Measurements from ENCODE around the gene GDPD3. TPM values are rescaled to one million over a fixed set of nuclear protein-coding genes. Genes with fewer than 3 reads are reported as not detected.
A peak's percentile ranks its signal among the peaks of the same experiment; 100 is the strongest.

The GDPD3 gene
- total and polyA plus RNA-seq, 10 of the 15 experiments (the other 5 are each of a cell fraction or from before 2014, with no cell fraction given): 0.29 to 3.3 (median 0.97) TPM

DNA sequence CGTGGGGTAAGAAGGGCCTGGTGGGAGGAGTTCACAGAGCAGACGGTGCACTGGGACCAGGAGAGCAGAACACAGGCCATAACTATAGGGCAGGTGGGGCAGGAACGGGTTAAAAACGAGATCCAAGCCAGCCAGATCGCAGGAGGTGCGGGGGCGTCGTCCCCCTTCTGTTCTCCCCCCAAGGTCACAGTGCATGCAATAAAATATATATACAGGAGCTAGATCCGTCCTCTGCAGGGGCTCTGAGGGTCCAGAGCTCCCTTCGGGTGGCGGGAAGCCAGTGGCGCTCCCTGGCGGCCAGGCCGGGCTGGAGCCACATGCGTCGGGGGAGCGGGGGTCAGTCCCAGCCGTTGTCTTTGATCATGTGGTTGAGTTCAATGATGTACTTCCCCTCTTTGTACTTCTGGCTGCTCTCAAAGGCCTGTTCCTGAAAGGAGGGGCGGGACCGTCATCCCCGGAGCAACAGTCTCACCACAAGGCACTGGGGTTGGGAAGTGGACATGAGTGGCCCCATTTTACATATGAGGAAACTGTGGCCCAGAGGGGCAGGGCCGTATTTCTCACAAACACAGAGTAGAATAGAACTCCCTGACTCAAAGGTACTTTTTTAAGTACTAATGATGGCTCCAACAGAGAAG, 20.8 kb downstream of the GDPD3 start (continued):
- TF ChIP-seq, protein P1, sequence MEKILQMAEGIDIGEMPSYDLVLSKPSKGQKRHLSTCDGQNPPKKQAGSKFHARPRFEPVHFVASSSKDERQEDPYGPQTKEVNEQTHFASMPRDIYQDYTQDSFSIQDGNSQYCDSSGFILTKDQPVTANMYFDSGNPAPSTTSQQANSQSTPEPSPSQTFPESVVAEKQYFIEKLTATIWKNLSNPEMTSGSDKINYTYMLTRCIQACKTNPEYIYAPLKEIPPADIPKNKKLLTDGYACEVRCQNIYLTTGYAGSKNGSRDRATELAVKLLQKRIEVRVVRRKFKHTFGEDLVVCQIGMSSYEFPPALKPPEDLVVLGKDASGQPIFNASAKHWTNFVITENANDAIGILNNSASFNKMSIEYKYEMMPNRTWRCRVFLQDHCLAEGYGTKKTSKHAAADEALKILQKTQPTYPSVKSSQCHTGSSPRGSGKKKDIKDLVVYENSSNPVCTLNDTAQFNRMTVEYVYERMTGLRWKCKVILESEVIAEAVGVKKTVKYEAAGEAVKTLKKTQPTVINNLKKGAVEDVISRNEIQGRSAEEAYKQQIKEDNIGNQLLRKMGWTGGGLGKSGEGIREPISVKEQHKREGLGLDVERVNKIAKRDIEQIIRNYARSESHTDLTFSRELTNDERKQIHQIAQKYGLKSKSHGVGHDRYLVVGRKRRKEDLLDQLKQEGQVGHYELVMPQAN (conservative IDR thresholded peaks at IDR 0.05): 0 out of 2 replicates have a peak, but pooled peaks have one; percentile 49
- TF ChIP-seq IKZF2 (IDR thresholded peaks at IDR 0.05): peak; percentile 93 to 95
- TF ChIP-seq ZZZ3 (IDR thresholded peaks at IDR 0.05; ENCODE audit: control insufficient read depth, insufficient read length, low read depth): no peak
- no peak for TF ChIP-seq FOS (IDR thresholded peaks at IDR 0.05; ENCODE audit: borderline replicate concordance, extremely low read depth, insufficient read length)
- peak; percentile 75 for TF ChIP-seq SPI1 (IDR thresholded peaks at IDR 0.05; ENCODE audit: borderline replicate concordance, insufficient read depth, low read depth, low read length)
- no peak for TF ChIP-seq SUZ12 (IDR thresholded peaks at IDR 0.05; ENCODE audit: unreplicated experiment)
- TF ChIP-seq SMAD5 (IDR thresholded peaks at IDR 0.05; ENCODE audit: low read depth): no peak
- TF ChIP-seq, protein P2, sequence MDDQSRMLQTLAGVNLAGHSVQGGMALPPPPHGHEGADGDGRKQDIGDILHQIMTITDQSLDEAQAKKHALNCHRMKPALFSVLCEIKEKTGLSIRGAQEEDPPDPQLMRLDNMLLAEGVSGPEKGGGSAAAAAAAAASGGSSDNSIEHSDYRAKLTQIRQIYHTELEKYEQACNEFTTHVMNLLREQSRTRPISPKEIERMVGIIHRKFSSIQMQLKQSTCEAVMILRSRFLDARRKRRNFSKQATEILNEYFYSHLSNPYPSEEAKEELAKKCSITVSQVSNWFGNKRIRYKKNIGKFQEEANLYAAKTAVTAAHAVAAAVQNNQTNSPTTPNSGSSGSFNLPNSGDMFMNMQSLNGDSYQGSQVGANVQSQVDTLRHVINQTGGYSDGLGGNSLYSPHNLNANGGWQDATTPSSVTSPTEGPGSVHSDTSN (IDR thresholded peaks at IDR 0.05; ENCODE audit: insufficient replicate concordance, low read depth, low read length): no peak
- no peak for TF ChIP-seq CBX3 (IDR thresholded peaks at IDR 0.05; ENCODE audit: borderline replicate concordance, low read depth)
- 0 out of 2 replicates have a peak, but pooled peaks have one; percentile 27 for TF ChIP-seq STAT1 (conservative IDR thresholded peaks at IDR 0.05)
- TF ChIP-seq, protein P3, sequence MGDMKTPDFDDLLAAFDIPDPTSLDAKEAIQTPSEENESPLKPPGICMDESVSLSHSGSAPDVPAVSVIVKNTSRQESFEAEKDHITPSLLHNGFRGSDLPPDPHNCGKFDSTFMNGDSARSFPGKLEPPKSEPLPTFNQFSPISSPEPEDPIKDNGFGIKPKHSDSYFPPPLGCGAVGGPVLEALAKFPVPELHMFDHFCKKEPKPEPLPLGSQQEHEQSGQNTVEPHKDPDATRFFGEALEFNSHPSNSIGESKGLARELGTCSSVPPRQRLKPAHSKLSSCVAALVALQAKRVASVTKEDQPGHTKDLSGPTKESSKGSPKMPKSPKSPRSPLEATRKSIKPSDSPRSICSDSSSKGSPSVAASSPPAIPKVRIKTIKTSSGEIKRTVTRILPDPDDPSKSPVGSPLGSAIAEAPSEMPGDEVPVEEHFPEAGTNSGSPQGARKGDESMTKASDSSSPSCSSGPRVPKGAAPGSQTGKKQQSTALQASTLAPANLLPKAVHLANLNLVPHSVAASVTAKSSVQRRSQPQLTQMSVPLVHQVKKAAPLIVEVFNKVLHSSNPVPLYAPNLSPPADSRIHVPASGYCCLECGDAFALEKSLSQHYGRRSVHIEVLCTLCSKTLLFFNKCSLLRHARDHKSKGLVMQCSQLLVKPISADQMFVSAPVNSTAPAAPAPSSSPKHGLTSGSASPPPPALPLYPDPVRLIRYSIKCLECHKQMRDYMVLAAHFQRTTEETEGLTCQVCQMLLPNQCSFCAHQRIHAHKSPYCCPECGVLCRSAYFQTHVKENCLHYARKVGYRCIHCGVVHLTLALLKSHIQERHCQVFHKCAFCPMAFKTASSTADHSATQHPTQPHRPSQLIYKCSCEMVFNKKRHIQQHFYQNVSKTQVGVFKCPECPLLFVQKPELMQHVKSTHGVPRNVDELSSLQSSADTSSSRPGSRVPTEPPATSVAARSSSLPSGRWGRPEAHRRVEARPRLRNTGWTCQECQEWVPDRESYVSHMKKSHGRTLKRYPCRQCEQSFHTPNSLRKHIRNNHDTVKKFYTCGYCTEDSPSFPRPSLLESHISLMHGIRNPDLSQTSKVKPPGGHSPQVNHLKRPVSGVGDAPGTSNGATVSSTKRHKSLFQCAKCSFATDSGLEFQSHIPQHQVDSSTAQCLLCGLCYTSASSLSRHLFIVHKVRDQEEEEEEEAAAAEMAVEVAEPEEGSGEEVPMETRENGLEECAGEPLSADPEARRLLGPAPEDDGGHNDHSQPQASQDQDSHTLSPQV (IDR thresholded peaks at IDR 0.05): peak; percentile 97
- peak; percentile 22 for TF ChIP-seq SMAD1 (IDR thresholded peaks at IDR 0.05; ENCODE audit: low read depth, partially characterized antibody)
- TF ChIP-seq PML (IDR thresholded peaks at IDR 0.05; ENCODE audit: low read length): no peak
- TF ChIP-seq, protein P4, sequence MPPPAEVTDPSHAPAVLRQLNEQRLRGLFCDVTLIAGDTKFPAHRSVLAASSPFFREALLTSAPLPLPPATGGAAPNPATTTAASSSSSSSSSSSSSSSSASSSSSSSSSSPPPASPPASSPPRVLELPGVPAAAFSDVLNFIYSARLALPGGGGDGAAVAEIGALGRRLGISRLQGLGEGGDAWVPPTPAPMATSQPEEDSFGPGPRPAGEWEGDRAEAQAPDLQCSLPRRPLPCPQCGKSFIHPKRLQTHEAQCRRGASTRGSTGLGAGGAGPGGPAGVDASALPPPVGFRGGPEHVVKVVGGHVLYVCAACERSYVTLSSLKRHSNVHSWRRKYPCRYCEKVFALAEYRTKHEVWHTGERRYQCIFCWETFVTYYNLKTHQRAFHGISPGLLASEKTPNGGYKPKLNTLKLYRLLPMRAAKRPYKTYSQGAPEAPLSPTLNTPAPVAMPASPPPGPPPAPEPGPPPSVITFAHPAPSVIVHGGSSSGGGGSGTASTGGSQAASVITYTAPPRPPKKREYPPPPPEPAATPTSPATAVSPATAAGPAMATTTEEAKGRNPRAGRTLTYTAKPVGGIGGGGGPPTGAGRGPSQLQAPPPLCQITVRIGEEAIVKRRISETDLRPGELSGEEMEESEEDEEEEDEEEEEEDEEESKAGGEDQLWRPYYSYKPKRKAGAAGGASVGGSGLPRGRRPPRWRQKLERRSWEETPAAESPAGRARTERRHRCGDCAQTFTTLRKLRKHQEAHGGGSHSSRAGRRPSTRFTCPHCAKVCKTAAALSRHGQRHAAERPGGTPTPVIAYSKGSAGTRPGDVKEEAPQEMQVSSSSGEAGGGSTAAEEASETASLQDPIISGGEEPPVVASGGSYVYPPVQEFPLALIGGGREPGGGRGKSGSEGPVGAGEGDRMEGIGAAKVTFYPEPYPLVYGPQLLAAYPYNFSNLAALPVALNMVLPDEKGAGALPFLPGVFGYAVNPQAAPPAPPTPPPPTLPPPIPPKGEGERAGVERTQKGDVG (CRISPR knock-in tag; IDR thresholded peaks at IDR 0.05): 0 out of 2 replicates have a peak, but pooled peaks have one; percentile 21
- TF ChIP-seq, protein P5, sequence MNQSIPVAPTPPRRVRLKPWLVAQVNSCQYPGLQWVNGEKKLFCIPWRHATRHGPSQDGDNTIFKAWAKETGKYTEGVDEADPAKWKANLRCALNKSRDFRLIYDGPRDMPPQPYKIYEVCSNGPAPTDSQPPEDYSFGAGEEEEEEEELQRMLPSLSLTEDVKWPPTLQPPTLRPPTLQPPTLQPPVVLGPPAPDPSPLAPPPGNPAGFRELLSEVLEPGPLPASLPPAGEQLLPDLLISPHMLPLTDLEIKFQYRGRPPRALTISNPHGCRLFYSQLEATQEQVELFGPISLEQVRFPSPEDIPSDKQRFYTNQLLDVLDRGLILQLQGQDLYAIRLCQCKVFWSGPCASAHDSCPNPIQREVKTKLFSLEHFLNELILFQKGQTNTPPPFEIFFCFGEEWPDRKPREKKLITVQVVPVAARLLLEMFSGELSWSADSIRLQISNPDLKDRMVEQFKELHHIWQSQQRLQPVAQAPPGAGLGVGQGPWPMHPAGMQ (IDR thresholded peaks at IDR 0.05; ENCODE audit: borderline replicate concordance): no peak
- peak in 1 of 2 experiments; percentile 57; a peak in 2 of 3 replicates for TF ChIP-seq EGR1 (IDR thresholded peaks at IDR 0.05; ENCODE audit: borderline replicate concordance in 1 of 2, low read depth in 2 of 2, low read length in 2 of 2)
- peak; percentile 64; the same call in 1 of the 2 replicates for TF ChIP-seq YY1 (IDR thresholded peaks at IDR 0.05; ENCODE audit: low read depth, low read length)
